Erythroblast (primary cell): ENCODE data around the gene FAM3C.

Experiments
- GATA1 ChIP-seq: IDR thresholded peaks from 2 replicates; pipeline ENCODE4 v1.6.1; 2011; ENCODE audit warnings: low read depth, mild to moderate bottlenecking, control low read depth, low read length, moderate library complexity
- POLR2A ChIP-seq: IDR thresholded peaks from 2 replicates; pipeline ENCODE4 v1.6.1; 2011; ENCODE audit warnings: mild to moderate bottlenecking, low read length

- no peak for TF ChIP-seq POLR2A
- no peak for TF ChIP-seq GATA1
Observed at GRCh38 chr7:121397361-121397760, 1.3 kb upstream of the FAM3C start.
